GM21447 (cell line): Measurements from ENCODE around the gene ERFL.
"Not testable (repeated sequence)": the region's sequence is repeated elsewhere in the genome, so short reads cannot be mapped to it uniquely, and the experiment has no call there.

Experiments
- ATAC-seq: cut with Tn5 transposase; IDR thresholded peaks from one replicate; pipeline ENCODE4 v1.9.1; 2021; ENCODE audit not compliant: unreplicated experiment

Gene ERFL

GRCh38 chr19:41879670-41880328, 48.5 kb downstream of the ERFL start:
- no peak for ATAC-seq

- ATAC-seq: no peak
Measured at GRCh38 chr19:41879080-41879479, 49.2 kb downstream of the ERFL start.

DNA sequence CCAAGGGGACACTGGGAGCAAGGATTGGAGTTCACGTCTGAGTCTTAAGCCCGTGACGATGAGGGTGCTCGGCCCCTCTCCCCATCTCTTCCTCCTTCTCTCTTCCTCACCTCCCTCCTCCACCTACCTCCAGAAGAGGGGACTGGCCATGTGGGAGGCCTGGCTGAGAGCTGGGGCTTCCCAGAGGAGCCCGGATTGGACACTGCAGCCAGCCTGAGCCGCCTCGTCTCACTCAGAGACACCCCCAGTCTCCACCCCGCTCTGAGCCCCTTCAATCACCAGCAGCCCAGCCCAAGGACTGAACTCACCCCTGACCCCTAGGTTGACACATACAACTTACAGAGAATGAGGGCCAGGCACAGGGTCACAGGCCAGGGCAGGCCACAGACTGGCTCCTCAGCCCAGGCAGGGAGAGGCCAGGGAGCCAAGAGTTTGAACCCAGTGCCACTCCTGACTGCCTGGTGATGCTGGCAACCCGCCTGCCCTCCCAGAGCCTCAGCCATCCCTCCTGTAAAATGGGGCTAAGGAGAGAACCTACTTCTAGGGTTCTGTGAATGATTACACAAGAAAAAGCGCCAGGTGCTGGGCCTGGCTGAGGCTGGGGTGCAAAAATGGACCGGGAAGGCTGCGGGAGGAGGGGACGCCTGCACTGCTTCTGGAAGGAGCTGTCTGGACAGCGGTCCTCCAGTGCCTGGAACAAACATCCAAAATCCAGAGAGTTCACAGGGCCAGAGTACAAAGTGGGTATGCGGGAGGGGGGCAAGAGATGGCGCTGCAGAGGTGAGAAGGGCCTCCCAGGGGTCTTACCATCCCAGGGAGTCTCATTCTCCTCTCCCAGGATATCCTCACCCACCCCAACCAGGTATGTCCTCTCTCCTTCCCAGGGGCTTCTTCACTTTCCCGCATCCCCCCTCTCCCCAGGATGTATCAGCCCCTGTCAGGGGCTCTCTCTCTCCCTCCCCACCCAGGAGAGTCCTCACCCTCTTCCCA, 50.0 kb downstream of the ERFL start:
- ATAC-seq: no peak

GRCh38 chr19:41876847-41877832, 51.1 kb downstream of the ERFL start, which contains the start of gene CD79A:
TSS of gene CD79A (plus strand) at chr19:41877279. CDS start at chr19:41877305, 26 bp downstream.
- ATAC-seq: peak; percentile 75

DNA sequence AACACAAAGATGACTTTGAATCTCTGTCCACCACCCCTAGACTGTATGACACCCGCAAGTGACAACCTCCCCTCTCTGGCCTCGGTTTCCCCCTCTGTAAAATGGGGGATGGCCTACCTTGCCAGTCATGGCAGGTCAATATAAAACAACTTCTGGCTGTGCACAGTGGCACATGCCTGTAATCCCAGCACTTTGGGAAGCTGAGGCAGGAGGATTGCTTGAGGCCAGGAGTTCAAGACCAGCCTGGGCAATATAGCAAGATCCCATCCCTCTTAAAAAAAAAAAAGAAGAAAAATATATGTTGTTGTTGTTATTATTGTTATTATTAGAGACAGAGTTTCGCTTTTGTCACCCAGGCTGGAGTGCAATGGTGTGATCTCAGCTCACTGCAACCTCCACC, 52.3 kb downstream of the ERFL start:
- ATAC-seq: not testable (repeated sequence)

GRCh38 chr19:41872775-41873647, 55.2 kb downstream of the ERFL start:
- no peak for ATAC-seq

DNA sequence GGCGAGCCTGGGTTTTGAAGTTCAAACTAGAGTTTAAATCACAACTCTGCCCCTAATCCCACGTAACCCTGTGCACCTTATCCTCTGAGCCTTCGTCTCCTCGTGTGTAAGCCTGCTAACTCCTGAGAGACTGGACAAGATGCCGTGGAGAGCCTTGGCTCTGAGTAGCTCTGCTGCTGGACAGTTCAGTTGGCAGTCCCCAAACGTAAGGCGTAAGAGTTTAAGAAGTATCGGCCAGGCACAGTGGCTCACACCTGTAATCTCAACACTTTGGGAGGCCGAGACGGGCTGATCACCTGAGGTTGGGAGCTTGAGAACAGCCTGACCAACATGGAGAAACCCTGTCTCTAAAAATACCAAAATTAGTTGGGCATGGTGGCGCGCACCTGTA, 55.9 kb downstream of the ERFL start:
- no peak for ATAC-seq

DNA sequence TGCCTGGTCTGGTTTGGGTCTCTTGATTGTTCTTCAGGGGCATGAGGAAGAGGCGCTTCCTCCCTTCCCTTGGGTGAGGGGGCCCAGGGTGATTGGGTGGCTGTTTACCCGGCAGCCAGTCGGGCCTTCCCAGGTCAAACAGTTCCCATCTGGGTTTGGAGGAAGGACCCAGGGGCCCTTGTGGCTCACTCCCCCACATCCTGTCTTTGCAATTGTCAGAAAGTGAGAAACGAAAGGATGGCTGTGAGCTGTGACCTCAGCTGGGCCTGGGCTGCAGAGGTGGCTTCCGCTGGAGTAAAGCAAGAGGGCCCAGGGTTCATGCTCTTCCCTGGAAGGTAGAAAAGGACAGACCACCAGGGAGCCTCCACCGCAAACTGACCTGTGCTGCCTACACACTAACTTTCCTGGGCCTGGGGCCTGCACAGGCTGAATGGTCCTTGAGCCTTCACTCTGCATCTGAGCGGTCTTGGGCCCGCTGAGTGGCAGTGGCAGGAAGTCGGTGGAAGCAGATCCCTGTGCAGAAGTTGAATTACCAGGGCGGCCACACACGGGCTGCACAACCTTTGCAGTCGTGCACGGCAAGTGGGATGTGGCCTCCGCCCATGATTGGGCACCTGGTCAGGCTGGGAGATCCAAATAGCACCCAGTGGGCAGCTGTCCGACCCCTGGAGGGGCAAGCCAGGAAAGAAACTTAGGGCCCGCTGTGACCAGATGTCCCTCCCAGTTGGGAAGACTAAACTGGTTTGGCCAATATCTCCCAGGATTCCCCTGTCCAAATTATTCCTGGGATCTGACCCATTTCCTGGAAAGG, 56.5 kb downstream of the ERFL start:
- ATAC-seq: peak; percentile 54

DNA sequence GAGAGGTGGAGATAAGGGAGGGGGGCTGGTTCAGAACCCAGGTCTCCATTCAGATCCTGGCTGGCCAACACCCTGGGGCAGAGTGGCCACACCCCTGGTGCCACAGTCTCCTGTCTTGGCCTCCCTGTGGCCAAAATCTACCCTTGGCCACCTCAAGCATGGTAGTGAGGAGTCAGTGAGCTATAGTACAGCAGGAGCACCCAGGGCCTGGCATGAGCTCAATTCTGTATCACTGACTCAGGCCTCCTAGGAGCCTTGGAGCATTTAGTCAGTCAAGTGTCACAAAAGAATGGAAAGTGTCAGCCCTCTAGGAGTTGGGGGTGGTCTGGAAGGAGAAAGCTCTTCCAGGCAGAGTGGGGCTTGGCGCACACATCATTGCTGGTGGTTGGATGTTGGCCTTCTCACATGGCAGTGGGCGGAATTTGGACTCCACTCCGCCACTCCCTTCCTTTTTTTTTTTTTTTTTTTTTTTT, 57.8 kb downstream of the ERFL start:
- ATAC-seq: no peak

GRCh38 chr19:41869374-41869955, 58.8 kb downstream of the ERFL start:
- no peak for ATAC-seq

- ATAC-seq: no peak
Measured at GRCh38 chr19:41868989-41869300, 59.3 kb downstream of the ERFL start.

DNA sequence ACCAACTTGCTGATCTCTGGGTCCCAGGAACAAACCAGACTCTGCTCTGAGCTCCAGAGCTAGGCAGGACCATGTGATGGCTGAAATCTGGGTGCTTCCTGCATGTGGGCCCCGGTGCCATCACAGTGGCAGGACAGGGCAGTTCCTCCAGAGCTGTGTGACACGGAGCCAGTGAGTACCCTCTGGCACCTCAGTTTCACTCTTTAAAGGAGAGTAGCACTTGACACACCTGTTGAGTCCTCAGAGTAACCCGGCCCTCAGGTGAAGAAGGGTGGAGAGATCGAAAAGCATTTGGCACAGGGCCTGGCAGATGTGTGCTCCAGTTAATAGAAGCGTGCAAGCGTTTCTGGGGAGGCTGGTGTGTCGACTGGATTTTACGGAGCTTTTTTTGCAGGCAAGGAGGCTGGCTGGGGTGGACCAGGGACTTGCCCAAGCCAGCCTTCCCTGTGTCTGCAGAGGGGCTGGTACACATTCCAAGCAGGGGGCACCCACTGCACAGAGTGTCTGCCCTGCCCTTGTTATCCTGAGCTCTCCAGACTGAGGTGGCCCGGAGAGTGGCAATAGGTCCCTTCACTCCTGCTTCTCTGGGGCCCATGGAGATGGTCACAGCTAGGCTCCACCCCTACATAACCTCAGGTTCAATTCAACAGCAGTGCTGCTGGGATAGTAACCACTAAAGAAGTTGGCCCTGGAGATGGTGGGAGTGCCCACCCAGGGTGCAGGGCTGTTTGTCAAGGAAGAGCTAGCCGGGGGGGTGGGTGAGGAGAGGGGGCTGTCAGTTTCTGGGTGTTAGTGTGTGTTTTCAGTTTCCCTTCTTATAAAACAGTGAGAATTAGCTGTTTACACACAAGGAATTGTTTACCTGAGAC, 59.9 kb downstream of the ERFL start:
- no peak for ATAC-seq

GRCh38 chr19:41866284-41866683, 62.0 kb downstream of the ERFL start:
- no peak for ATAC-seq

DNA sequence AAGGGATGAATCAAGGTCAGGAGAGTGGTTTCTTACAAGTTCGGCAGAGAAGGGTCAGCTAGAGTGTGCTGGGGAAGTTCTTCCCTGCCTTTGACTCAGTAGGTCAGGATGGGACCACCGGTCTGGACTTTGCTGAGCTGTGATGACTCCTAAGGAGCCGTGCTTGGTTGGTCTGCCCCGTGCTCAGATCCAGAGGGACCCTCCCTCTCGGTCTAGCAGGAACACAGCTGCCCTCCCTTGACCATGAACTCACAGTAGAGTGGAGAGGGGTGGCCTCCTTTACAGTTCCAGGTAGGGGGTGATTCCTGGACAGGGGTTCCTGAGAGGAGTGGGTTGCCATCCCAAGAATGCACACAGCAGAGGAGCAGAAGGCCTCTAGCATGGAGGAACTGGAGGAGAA, 63.9 kb downstream of the ERFL start:
- ATAC-seq: no peak

- no peak for ATAC-seq
Measured at GRCh38 chr19:41863209-41863931, 64.9 kb downstream of the ERFL start.

DNA sequence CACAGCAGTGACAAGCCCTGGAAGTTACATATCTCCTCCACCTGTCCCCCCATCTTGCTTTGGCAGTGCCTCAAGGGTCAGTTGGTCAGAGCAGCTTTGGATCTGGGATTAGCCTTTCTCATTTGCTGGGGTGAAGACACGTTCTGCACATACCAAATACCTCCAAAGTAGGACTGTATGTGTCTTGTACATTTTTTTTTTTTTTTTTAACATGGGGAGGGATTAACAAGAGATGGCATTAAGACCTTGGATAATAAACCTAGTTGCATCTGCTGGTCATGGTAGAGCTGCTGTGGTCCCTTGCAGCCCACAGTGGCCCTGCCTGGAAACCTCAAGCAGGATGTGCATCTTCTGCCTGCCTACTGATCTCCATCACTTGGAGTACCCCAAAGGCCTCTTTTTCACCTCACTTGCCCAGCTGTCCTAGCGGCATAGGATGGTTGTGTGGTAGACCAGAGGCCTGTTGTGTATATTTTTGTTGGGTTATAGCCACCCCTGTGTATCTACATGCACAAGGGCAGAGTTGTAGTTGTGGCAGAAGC, 65.7 kb downstream of the ERFL start:
- no peak for ATAC-seq

GRCh38 chr19:41861846-41862245, 66.4 kb downstream of the ERFL start:
- no peak for ATAC-seq
